Epithelial cell of prostate (primary cell): Measurements from ENCODE around the gene NEK10.
"Not testable (repeated sequence)": the region's sequence is repeated elsewhere in the genome, so short reads cannot be mapped to it uniquely, and the experiment has no call there.

ENCODE experiments used
- DNase-seq: peaks from one replicate; pipeline ENCODE4 v3.0.0-alpha.2; 2011; ENCODE audit warnings: low read depth, low spot score
- H3K27ac ChIP-seq: fragments of 450-650 bp; 2 replicates; pipeline ENCODE4 v1.5.1; 2017; ENCODE audit warnings: mild to moderate bottlenecking

The NEK10 gene

DNA sequence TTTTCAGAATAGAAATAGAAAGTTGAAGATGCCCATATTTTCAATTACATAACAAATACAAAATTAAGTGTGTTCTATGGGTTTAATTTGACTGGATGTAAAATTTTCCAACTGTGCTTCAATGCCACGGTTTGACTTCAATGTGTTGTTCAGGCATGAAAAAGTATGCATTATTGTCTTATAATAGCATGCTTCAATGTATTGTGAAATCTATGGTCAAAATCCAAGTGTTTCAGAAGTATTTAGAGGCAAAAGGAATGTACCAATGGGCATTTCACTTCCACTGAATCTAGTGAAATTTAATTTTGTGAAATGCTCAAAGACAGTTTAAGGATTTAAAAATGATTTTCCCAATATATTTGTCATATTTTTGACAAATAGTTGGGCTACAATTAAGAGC is 16.0 kb downstream of the NEK10 start:
- H3K27ac ChIP-seq, result no peak overlapping the region
- DNase-seq, result no peak

GRCh38 chr3:27352047-27352446 is 17.1 kb downstream of the NEK10 start:
- no peak overlapping the region for H3K27ac ChIP-seq
- no peak for DNase-seq

DNA sequence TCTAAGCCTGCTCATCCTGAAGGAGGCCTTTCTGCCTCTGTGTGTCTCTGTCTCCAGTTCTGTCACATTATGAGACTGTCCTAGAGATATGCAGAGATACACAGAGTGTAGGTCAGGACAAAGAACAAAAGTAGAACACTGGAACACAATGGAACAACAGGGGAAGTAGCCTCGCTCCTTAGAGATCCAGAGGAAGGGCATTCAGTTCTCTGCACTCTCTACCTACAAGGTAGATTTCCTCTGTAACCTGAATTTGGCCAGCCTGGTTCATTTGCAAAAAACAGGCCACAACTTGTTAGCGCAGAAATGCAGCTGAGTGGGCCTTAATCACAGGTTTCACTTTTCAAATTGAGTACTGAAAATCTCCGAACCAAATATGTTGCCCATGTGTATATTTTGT is 19.4 kb downstream of the NEK10 start:
- H3K27ac ChIP-seq, result peak overlapping the region; percentile 51

GRCh38 chr3:27345959-27346865 is 23.0 kb downstream of the NEK10 start:
- H3K27ac ChIP-seq, result no peak overlapping the region
- no peak for DNase-seq

More for the DNA sequence above, 19.4 kb downstream of the NEK10 start:
- no peak for DNase-seq

GRCh38 chr3:27345493-27345892 is 23.7 kb downstream of the NEK10 start:
- DNase-seq, result no peak
- no peak overlapping the region for H3K27ac ChIP-seq

DNA sequence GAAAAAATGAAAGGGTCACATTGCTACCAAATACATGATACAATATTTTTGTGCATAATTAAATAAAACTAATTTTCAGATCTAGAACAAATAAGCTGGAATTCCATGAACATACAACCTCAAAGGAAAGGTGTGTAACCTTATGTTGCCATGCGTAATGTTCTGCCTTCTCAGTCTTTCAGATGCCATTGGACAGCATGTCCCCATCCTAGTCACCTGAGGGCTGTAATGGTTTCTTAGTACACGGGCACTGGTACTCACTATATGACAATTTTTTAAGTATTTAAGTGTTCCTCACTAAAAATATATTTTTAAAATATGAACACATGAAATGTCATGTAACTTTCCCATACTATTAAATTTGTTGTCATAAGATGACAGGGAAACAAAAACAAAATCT is 24.1 kb downstream of the NEK10 start:
- DNase-seq, result no peak

DNA sequence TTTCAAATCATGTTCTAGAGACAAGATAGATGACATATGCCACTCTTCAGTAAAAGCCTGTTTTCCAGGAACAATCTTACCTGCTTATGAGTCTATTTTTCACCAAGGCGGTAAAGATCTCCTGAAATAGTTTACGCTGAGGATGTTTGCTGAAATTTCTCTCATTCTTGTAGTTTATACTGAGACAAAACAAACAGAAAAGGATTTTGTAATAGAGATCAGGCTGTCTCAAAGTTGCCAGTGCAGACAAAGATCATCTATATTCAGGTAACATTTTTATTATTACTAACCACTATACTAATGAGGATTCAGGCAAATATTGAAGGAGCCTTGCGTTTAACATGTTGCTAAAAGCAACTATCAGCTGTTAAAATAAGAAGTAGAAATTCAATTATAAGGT is 25.0 kb downstream of the NEK10 start:
- DNase-seq, result no peak
- no peak overlapping the region for H3K27ac ChIP-seq

More for the DNA sequence above, 24.1 kb downstream of the NEK10 start:
- no peak overlapping the region for H3K27ac ChIP-seq

- no peak for DNase-seq
- H3K27ac ChIP-seq, result no peak overlapping the region
Observed at GRCh38 chr3:27342267-27342666, 26.9 kb downstream of the NEK10 start.

- DNase-seq, result no peak
- H3K27ac ChIP-seq, result no peak overlapping the region
Observed at GRCh38 chr3:27340534-27340933, 28.6 kb downstream of the NEK10 start.

DNA sequence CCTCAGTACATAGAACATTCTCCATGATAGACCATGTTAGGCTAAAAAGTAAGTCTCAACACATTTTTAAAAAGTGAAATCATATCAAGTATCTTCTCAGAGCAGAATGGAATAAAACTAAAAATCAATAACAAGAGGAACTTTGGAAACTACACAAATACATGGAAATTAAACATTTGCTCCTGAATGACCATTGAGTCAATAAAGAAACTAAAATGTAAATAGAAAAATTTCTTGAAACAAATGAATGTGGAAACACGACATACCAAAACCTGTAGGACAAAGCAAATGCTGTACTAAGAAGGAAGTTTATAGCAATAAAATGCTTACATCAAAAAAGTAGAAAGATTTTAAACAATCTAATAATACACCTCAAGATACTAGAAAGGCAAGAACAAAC is 33.6 kb downstream of the NEK10 start:
- no peak overlapping the region for H3K27ac ChIP-seq
- no peak for DNase-seq

DNA sequence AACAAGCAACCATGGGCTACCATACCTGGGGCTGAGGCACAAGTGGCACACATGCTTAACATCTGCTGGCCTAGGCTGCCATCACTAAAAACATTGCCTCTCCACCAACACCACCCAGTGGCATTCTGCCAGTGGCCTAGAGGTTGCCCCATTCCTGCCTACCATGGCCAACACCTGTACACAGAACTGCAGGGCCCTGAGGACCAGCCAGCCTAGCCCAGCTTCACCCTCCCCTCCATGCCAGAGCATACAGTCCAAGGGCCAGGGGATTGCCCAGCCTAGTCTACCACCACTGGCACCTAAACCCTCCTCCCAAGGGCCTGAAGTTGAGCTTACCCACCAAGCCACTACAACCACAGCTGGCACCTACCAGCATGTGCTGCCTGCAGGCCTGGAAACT is 35.3 kb downstream of the NEK10 start:
- no peak for DNase-seq
- no peak overlapping the region for H3K27ac ChIP-seq

GRCh38 chr3:27328982-27329762 is 40.0 kb downstream of the NEK10 start:
- not testable (repeated sequence) for H3K27ac ChIP-seq, DNase-seq

GRCh38 chr3:27326629-27327545 is 42.3 kb downstream of the NEK10 start:
- no peak for DNase-seq
- H3K27ac ChIP-seq, result no peak overlapping the region

GRCh38 chr3:27326202-27326601 is 43.0 kb downstream of the NEK10 start:
- no peak for DNase-seq
- no peak overlapping the region for H3K27ac ChIP-seq

DNA sequence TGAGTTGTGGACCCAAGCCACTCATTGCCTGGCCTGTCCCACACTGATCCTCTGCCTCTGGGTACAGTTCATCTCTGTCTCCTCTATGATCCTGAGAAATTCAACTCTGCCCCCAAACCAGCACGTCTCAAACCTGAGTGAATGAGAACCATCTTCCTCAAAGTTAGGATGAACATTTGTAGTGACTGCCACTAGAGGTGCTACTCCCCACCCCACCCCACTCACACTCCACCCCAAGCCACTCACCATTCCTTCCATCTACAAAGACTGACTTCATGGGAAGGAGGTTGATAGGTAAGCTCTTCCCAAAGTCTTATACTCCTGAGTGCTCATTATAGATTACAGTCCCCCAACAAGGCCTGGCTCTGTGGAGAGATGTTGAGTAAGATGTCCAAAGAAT is 43.8 kb downstream of the NEK10 start:
- no peak overlapping the region for H3K27ac ChIP-seq

DNA sequence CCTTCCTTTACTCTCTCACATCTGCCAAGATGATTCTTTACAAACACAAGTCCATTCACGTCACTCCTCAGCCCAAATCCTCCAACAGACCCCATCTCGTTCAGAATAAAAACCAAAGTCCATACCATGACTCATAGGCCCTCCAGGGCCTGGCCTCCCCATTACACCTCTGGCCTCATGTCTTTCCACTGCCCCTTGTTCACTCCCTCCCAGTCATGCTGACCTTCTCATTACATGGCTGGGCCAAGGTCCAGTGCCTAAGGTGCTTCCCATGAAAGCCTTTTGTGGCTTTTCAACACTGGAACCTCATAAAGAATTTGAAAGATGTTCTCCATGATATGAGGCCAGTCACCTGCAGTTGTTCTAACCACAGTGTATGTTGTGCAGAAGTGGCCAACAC is 44.5 kb downstream of the NEK10 start:
- no peak for DNase-seq

More for the DNA sequence above, 43.8 kb downstream of the NEK10 start:
- DNase-seq, result no peak

DNA sequence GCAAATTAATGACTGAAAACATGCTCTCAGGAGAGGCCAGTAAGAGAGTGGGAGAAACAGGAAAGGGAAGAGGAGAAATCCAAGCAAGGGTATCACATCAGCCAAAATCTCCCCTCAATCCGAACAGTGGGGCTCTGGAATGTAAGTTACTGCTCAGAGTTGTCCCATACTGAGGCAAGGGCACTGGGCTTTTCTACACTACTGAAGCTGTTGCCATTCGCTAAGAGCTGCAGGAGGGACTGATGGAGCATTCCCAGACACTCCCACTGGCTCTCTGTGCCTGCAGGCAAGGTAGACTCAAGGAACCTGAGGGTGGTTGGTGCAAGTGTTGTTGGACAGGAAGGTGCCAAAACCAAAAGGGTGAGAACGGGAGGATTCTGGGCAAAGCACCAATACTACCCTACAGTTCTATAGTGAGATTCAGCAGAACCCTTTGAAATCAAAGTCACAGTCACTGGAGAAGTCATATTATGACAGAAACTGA is 46.1 kb downstream of the NEK10 start:
- DNase-seq, result no peak
- H3K27ac ChIP-seq, result no peak overlapping the region

More for the DNA sequence above, 44.5 kb downstream of the NEK10 start:
- H3K27ac ChIP-seq, result no peak overlapping the region

DNA sequence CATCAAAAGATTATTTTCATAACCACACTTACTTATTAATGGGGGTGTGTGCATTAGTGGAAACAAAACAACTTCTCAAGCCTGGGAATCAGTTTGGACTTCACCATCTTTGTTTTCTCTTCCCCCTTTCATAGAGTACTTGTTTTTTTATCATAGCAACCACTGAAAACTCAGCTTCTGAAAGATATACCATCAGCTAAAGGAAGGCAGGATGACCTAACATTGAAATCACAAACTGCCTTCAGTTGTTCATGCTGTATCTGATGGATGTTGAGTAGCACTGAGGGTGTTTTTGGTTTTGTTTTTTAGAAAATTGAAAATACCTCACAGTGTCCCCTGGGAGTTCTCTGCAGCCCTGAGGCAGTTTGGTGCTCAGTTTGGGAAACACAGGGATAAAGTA is 46.5 kb downstream of the NEK10 start:
- no peak overlapping the region for H3K27ac ChIP-seq
- no peak for DNase-seq

DNA sequence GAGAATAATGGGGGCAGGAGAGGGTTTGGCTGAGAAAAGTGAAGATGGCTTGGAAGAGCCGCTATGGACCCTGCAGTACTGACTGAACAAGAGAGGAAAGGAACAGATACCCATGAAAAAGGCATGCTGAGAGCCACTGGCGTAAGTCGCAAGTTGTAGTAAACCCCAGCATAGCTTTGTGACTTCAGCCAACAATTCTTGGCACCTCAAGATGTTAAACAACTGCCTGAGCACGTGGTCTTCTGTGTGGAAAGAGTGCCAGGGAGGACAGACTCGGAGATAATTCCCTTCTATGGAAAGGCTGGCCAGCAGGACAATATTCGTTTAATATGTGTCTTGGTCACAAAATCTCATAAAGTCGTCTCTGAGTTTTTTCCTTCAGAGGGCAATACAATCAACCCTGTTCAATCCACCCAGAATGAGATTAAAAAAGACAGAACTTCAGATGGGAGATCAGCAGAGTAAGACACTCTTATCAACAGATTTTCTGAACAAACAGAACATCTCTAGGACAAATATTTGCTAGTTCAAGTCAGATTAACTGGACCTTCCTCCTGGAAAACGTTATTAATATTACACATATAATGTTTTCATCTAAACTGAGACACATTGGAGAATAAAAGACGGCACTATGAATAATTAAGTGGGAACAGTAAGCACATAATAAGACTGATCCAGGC is 49.2 kb downstream of the NEK10 start:
- no peak overlapping the region for H3K27ac ChIP-seq
- DNase-seq, result no peak

GRCh38 chr3:27319304-27319703 is 49.9 kb downstream of the NEK10 start:
- DNase-seq, result no peak
- H3K27ac ChIP-seq, result no peak overlapping the region
